A673 (cell line): ENCODE results near the gene IL22RA1. TPM values are rescaled to one million over a fixed set of nuclear protein-coding genes. Genes with fewer than 3 reads are reported as not detected.

Source experiments
- BruUV-seq: library from RNA; stranded (reverse); fragments of 400-500 nt; replicated peaks from 2 replicates; lab custom pipeline; 2021; lab: Mats Ljungman, UMichigan
- CTCF ChIA-PET: fragments of 300-600 bp; sonication (Branson Sonifier 250); formaldehyde crosslinking; loops from one replicate; lab custom pipeline; 2022; ENCODE audit warnings: antibody characterized with exemption; lab: Charles Lee
- POLR2A ChIA-PET: fragments of 300-600 bp; sonication (Branson Sonifier 250); formaldehyde crosslinking; loops from one replicate; lab custom pipeline; 2022; ENCODE audit warnings: antibody characterized with exemption; ENCODE audit not compliant: low non-redundant PET; lab: Charles Lee
- DNase-seq: peaks from one replicate; pipeline ENCODE4 v3.0.0-alpha.2; 2015; ENCODE audit warnings: low spot score
- H3K27ac ChIP-seq: fragments of 200-600 bp; sonication (generic); 2 replicates; pipeline ENCODE4 v1.5.1; 2016; ENCODE audit warnings: mixed run types, low read depth, mild to moderate bottlenecking, mixed read lengths, antibody characterized with exemption, low read length; ENCODE audit not compliant: poor library complexity, severe bottlenecking
- H3K27me3 ChIP-seq: fragments of 200-600 bp; sonication (generic); replicated peaks from 2 replicates; pipeline ENCODE4 v1.6.1; 2017; ENCODE audit warnings: mixed run types, low read depth, mild to moderate bottlenecking, mixed read lengths, antibody characterized with exemption, low read length; ENCODE audit not compliant: insufficient read depth, poor library complexity
- H3K36me3 ChIP-seq: fragments of 200-600 bp; sonication (generic); 2 replicates; pipeline ENCODE4 v1.6.1; 2016; ENCODE audit warnings: mixed run types, mild to moderate bottlenecking, mixed read lengths, antibody characterized with exemption, low read length; ENCODE audit not compliant: insufficient read depth, poor library complexity, severe bottlenecking
- H3K4me1 ChIP-seq: fragments of 200-600 bp; sonication (generic); 2 replicates; pipeline ENCODE4 v1.6.1; 2017; ENCODE audit warnings: mixed run types, mild to moderate bottlenecking, mixed read lengths, antibody characterized with exemption, low read length; ENCODE audit not compliant: insufficient read depth, poor library complexity, severe bottlenecking
- H3K4me3 ChIP-seq: fragments of 200-600 bp; sonication (generic); 2 replicates; pipeline ENCODE4 v1.5.1; 2016; ENCODE audit warnings: low read depth, mixed run types, mild to moderate bottlenecking, mixed read lengths, low read length; ENCODE audit not compliant: poor library complexity, severe bottlenecking
- H3K9me3 ChIP-seq: fragments of 200-600 bp; sonication (generic); 2 replicates; pipeline ENCODE4 v1.6.1; 2016; ENCODE audit warnings: mixed run types, low read depth, mild to moderate bottlenecking, mixed read lengths, antibody characterized with exemption, low read length; ENCODE audit not compliant: poor library complexity, severe bottlenecking
- EZH2 ChIP-seq: fragments of 200-600 bp; sonication (generic); IDR thresholded peaks from 2 replicates; pipeline ENCODE4 v1.6.1; 2017; ENCODE audit warnings: borderline replicate concordance, low read depth, mild to moderate bottlenecking, mixed read lengths, antibody characterized with exemption, low read length; ENCODE audit not compliant: poor library complexity, severe bottlenecking
- intact Hi-C: fragments of 100-400 bp; cut with micrococcal nuclease; formaldehyde crosslinking; loops from one replicate; pipeline ENCODE4 v1.10.0; 2022; ENCODE audit not compliant: unreplicated experiment
- total RNA-seq: library from RNA; stranded (reverse); gene quantifications from 2 replicates; pipeline ENCODE4 v1.2.3, GENCODE V29; 2021
- TF ChIP-seq, protein P1 (sequence below): fragments of 300-800, 200-600 bp; sonication (generic); conservative IDR thresholded peaks from 2 replicates; pipeline ENCODE4 v1.5.1; 2017; ENCODE audit warnings: low read depth, mild to moderate bottlenecking, antibody characterized with exemption, low read length, moderate library complexity, mixed read lengths

Gene IL22RA1
- total RNA-seq, 1 experiment from 2014 or later, result 0.24 TPM

DNA sequence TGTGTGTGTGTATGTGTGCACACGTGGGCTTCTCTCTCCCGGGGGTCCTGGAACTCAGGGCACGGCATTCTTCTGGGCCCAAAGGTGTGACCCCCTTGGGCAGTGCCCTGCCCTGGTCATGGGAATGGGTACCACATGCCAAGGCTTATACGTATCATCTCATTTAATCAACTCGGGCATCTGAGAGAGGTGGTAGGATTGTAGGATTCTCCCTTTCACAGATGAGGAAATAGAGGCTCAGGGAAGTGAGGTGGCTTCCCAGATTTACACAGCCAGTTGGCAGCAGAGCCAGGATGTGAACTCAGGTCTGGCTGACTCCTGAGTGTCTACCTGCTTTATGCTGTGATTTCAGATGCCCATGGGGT, 46.2 kb downstream of the IL22RA1 start:
- Histone ChIP-seq H3K4me1 (peaks cover 4% of the 10 kb centered on the region), H3K36me3 (no peaks in the 10 kb centered on the region), H3K9me3 (no peaks in the 10 kb centered on the region), H3K27ac (no peak overlapping the region), H3K4me3 (no peak overlapping the region), H3K27me3 (no peaks in the 10 kb centered on the region)
- ChIA-PET POLR2A (no interaction called here), CTCF (no interaction called here)
- DNase-seq, result no peak
- no peak for TF ChIP-seq EZH2
- TF ChIP-seq, protein P1, sequence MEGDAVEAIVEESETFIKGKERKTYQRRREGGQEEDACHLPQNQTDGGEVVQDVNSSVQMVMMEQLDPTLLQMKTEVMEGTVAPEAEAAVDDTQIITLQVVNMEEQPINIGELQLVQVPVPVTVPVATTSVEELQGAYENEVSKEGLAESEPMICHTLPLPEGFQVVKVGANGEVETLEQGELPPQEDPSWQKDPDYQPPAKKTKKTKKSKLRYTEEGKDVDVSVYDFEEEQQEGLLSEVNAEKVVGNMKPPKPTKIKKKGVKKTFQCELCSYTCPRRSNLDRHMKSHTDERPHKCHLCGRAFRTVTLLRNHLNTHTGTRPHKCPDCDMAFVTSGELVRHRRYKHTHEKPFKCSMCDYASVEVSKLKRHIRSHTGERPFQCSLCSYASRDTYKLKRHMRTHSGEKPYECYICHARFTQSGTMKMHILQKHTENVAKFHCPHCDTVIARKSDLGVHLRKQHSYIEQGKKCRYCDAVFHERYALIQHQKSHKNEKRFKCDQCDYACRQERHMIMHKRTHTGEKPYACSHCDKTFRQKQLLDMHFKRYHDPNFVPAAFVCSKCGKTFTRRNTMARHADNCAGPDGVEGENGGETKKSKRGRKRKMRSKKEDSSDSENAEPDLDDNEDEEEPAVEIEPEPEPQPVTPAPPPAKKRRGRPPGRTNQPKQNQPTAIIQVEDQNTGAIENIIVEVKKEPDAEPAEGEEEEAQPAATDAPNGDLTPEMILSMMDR, result no peak
- no TSS peak for BruUV-seq
- intact Hi-C loops, result no loop called here

DNA sequence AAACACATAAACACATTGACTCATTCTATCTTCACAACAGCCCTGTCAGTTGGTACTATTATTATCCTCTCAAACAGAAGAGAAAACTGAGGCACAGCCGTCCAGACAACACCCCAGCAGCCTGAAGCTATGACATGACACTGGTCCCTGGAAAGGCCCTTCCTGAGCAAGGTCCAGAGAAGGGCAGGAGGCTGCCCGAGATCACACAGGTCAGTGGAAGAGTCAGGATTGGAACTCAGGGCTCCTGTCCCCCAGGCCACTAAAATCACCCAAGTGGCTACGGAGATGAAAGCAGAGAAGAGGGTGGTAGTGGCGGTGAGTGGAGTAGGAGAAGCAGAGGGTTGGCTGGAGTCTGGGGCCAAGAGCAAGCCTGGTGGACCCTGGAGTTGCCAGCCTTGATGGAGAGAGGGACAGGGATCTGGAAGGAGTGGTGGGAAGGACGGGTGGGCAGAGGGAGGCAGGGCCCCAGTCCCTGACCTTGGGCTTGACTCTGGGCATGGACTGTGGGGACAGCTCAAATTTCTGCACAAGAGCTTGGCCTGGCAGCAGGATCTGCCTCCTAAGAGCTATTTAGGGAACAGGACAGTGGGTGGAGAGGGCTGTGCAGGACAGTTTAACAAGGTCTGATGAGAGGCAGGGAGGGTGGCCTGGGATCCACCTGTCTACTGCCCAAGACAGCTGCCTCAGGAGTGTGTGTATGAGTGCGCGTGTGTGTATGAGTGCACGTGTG, 46.8 kb downstream of the IL22RA1 start:
- H3K27me3 ChIP-seq, result no peaks in the 10 kb centered on the region
- no peaks in the 10 kb centered on the region for H3K9me3 ChIP-seq
- no peaks in the 10 kb centered on the region for H3K36me3 ChIP-seq
- no TSS peak for BruUV-seq
- no peak for DNase-seq
- TF ChIP-seq, protein P1, result no peak
- TF ChIP-seq EZH2, result no peak
- ChIA-PET CTCF (no interaction called here), POLR2A (no interaction called here)
- no peak overlapping the region for H3K27ac ChIP-seq
- H3K4me1 ChIP-seq, result peaks cover 4% of the 10 kb centered on the region
- intact Hi-C loops, result no loop called here
- no peak overlapping the region for H3K4me3 ChIP-seq

DNA sequence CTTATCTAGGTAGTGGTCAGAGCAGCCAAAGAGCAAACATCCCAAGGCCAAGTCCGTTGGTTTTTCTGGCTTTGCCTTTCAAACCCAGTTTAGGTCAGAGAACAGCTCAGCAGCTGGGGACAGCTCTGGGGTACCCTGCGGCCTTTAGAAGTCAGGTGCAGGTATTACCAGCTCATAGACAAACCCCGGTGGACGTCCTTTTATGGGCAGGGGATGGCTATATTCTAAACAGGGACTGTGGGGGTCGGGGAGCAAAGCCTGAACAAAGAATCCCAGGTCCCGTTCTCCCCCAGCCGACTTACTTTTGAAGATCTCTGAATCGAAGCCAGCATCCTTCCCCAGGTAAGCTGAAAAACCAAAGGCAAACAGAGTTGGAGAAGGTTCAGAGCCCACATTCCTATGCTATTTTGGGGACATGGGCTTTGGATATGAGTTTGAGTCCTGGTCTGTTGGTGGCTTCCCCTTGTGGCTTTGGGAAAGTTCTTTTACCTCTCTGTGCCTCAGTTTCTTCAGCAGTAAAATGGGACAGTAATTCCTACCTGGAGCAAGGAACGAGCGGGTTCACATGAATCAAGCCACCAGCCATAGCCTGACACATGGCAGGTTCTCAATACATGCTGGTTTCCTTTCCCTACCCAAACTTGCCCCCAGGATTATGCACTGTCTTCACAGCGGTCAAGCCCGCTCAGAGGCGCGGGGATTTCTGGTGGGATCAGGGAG, 47.6 kb downstream of the IL22RA1 start:
- H3K36me3 ChIP-seq, result no peaks in the 10 kb centered on the region
- H3K4me3 ChIP-seq, result no peak overlapping the region
- no peaks in the 10 kb centered on the region for H3K9me3 ChIP-seq
- no TSS peak for BruUV-seq
- H3K27ac ChIP-seq, result no peak overlapping the region
- no peaks in the 10 kb centered on the region for H3K27me3 ChIP-seq
- no peak for DNase-seq
- peaks cover 4% of the 10 kb centered on the region for H3K4me1 ChIP-seq
- TF ChIP-seq EZH2, result no peak
- TF ChIP-seq, protein P1, result no peak
- intact Hi-C loops, result no loop called here
- ChIA-PET POLR2A (no interaction called here), CTCF (no interaction called here)
